Measurements from ENCODE around the gene L3MBTL3.

DNA sequence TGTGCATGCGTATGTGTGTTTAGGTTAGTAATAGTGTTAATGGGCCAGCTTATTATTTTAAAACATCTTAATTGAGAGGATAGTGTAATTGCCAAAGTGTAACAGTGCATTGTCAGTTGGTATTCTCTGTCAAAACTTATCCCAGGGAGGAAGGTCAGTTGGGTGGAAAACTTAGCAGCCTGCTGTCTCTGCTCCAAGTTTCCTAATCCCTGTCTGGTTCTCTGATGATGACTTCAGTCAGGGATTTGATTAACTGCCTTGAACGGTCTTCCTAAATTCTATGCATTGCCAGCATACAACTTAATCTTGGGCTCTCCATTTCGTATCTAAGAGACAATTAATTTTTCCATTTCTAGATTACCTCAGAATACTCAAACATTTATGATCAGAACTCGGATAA lies 51.1 kb downstream of the L3MBTL3 start:
- TF ChIP-seq CTCF (IDR thresholded peaks at IDR 0.05): no peak
- TF ChIP-seq POLR2A (IDR thresholded peaks at IDR 0.05): no peak

Measured in prostate gland (tissue), 2 donors.